HG02571 (cell line): ENCODE data around the gene MUCL3.
A peak's percentile ranks its signal among the peaks of the same experiment; 100 is the strongest.
"Not testable (repeated sequence)": the region's sequence is repeated elsewhere in the genome, so short reads cannot be mapped to it uniquely, and the experiment has no call there.

Experiments used
- ATAC-seq: cut with Tn5 transposase; IDR thresholded peaks from one replicate; pipeline ENCODE4 v1.9.1; 2021; ENCODE audit warnings: mild to moderate bottlenecking, moderate library complexity; ENCODE audit not compliant: unreplicated experiment

Gene MUCL3, protein sequence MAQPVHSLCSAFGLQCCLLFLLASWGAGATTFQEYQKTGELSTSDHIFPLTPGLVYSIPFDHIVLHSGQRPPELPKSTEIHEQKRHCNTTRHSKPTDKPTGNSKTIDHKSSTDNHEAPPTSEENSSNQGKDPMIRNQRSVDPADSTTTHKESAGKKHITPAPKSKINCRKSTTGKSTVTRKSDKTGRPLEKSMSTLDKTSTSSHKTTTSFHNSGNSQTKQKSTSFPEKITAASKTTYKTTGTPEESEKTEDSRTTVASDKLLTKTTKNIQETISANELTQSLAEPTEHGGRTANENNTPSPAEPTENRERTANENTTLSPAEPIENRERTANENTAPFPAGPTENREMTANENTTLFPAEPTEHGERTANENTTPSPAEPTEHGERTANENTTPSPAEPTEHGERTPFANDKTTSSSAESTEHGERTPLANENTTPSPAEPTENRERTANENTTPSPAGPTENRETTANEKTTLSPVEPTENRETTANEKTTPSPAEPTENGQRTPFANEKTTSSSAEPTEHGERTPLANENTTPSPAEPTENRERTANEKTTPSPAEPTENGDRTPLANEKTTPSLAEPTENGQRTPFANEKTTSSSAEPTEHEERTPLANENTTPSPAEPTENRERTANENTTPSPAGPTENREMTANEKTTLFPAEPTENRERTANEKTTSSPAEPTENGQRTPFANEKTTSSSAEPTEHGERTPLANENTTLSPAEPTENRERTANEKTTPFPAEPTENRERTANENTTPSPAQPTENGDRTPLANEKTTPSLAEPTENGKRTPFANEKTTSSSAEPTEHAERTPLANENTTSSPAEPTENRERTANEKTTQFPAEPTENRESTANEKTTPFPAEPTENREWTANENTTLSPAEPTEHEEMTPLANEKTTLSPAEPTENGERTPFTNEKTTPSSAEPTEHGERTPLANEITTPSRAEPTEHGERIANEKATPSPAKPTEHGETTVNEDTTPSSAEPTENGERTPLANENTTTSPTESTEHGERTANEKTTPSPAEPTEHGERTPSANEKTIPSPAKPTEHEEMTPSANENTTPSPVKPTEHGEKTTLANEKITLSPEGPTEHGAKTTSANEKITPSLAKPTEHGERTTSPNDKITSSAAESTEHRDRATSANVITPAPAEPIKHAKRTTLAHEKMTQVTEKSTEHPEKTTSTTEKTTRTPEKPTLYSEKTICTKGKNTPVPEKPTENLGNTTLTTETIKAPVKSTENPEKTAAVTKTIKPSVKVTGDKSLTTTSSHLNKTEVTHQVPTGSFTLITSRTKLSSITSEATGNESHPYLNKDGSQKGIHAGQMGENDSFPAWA (N-terminal part only)

DNA sequence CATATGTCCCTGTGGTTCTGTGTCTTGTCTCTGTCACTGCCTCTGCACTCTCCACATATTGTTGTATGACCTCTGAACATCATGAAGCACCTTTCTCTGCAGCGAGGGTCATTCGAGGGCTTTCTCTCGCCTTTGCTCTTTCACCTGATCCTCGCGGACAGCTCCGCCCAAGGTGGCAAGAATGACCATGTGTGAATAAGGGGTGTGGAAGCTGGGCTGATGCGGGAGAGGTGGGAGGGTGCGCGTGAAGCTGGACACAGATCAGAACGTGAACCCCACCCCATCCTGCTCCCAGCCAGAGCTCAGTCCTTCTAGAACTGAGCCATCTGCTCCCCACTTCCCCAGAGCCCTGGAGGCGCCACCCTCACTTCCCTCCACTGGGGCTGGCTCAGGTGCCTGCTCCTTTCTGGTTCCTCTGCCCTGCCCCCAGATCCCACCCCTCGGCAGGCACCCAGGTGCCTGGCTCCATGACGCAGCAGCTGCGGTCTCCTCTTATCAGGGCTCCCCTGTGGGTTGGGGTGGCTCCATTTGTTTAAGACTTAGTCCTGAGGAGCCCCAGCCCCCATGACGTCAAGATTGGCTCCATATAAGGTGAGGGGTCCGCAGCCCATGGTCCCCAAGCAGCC is at the start of gene MUCL3:
TSS of gene MUCL3 (plus strand) at position 613 of the 626 bp plus-strand sequence. CDS start 27 bp downstream, outside the sequence.
- ATAC-seq: no peak

DNA sequence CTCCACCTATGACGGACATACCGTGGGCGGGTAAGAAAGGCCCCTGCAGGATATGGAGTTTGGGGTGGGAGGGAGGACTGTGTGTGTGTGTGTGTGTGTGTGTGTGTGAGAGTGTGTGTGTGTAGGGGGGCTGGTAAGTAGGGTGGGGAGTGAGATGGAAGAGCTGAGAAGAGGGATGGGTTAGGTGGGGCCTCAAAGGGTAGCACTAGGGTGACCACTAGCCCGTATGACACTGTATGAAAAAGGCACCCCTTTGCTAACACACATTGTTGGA is 49.4 kb upstream of the MUCL3 start:
- ATAC-seq: no peak

DNA sequence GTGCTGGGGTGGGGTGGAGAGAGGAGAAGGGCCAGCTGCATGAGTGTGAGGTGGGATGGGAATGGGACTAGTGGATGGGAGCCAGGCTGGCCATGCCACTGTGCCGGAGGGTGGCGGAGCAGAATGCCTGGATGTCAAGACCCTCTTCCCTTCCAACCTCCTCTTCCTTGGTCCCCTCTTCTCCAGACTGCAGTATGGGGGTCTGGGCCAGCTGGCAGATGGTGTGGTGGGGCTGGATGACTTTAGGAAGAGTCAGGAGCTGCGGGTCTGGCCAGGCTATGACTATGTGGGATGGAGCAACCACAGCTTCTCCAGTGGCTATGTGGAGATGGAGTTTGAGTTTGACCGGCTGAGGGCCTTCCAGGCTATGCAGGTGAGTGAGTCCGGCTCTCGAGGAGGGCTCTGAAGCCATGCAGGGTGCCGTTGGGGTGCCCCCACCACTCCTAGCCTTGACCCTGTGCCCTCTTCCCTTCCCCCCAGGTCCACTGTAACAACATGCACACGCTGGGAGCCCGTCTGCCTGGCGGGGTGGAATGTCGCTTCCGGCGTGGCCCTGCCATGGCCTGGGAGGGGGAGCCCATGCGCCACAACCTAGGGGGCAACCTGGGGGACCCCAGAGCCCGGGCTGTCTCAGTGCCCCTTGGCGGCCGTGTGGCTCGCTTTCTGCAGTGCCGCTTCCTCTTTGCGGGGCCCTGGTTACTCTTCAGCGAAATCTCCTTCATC is 48.8 kb upstream of the MUCL3 start:
- ATAC-seq: no peak

DNA sequence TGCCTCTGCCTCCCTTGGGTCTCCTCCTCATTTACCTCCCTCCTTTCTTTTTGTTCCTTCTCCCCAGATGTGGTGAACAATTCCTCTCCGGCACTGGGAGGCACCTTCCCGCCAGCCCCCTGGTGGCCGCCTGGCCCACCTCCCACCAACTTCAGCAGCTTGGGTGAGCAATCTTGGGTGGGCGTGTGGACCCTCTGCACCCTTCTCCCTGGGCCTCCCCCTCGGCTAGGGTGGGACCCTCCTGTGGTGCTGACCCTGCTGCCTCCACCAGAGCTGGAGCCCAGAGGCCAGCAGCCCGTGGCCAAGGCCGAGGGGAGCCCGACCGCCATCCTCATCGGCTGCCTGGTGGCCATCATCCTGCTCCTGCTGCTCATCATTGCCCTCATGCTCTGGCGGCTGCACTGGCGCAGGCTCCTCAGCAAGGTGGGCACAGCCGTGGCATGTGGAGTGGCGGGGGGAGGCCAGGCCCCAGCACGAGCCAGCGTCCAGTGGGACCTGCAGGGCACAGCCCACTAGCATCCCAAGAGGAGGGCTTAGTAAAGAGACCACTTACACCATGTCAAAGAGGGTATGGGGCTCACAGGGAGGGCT is 47.7 kb upstream of the MUCL3 start:
- ATAC-seq: no peak

DNA sequence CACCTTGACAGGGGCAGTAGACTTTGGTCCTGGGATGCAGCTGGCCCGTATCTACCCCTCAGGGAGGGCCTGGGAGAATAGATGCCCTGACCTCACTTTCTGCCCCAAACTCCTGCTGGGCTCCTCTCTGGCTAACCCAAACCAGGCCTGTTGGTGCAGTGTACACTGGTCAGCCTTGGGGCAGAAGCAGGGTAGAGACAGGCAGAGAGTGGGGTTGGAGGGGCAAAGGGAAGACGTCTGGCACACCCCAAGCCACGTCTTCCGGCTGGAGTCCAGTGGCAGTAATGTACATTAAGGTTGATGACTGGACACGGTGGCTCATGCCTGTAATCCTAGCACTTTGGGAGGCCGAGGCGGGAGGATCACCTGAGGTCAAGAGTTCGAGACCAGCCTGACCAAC is 47.1 kb upstream of the MUCL3 start:
- ATAC-seq: no peak

DNA sequence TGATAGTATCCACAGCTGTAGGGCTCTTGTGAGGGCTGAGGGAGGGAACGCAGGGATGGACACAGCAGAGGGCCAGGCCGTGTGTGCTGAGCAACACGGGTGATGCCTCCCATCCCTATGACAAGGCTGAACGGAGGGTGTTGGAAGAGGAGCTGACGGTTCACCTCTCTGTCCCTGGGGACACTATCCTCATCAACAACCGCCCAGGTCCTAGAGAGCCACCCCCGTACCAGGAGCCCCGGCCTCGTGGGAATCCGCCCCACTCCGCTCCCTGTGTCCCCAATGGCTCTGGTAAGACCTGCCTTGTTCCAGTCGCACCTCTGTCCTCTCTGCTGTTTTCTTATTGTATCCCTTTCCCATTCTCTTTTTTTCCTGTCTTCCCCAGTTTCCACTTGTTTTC is 46.4 kb upstream of the MUCL3 start:
- ATAC-seq: no peak

DNA sequence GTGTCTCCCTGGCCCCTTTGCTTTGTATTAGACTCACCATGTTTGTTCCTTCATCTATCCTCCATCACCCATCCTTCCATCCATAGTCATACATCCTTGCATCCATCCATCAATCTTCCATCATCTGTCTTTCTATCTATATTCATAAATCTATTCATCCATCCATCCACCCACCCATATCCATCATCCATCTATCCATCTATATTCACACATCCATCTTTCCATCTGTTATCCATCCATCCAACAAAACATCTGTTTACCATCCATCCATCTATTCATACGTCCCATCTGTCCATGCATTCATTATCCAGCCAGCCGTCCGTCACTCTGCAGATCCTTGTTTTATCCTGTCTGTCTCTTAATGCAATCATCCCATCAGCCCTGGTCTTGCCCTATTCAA is 45.8 kb upstream of the MUCL3 start:
- ATAC-seq: no peak

DNA sequence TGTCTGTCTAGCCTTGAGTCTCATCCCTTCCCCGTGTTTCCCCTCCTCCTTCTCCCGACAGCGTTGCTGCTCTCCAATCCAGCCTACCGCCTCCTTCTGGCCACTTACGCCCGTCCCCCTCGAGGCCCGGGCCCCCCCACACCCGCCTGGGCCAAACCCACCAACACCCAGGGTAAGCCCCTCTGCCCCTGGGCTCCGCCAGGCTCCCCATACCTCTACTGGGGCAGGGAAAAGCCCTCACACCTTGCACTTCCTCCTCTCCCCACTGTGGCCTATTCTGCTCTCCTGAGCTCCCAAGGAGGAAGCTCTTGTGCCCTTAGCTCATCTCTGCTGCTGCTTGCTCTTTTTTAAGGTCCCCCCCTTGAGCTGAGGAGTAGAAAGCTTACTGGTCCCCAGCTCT is 45.4 kb upstream of the MUCL3 start:
- ATAC-seq: no peak

DNA sequence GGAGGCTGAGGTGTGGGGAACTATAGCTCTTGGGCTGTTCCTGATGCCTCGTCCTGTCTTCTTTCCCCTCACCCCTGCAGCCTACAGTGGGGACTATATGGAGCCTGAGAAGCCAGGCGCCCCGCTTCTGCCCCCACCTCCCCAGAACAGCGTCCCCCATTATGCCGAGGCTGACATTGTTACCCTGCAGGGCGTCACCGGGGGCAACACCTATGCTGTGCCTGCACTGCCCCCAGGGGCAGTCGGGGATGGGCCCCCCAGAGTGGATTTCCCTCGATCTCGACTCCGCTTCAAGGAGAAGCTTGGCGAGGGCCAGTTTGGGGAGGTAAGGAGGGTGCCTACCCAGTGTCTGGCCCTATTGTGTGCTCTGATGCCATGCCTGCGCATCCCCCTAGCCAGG is 44.2 kb upstream of the MUCL3 start:
- no peak for ATAC-seq

DNA sequence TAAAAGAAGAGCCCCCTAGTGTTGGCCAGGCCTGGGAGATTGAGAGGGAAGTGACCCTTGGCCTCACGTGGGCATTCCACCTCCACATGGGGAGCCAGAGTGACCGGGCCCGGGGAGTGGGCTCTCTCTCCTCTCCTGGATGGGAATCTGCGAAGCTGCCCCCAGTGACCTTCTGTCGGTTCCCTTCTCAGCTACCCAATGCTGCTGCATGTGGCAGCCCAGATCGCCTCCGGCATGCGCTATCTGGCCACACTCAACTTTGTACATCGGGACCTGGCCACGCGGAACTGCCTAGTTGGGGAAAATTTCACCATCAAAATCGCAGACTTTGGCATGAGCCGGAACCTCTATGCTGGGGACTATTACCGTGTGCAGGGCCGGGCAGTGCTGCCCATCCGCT is 42.9 kb upstream of the MUCL3 start:
- no peak for ATAC-seq

DNA sequence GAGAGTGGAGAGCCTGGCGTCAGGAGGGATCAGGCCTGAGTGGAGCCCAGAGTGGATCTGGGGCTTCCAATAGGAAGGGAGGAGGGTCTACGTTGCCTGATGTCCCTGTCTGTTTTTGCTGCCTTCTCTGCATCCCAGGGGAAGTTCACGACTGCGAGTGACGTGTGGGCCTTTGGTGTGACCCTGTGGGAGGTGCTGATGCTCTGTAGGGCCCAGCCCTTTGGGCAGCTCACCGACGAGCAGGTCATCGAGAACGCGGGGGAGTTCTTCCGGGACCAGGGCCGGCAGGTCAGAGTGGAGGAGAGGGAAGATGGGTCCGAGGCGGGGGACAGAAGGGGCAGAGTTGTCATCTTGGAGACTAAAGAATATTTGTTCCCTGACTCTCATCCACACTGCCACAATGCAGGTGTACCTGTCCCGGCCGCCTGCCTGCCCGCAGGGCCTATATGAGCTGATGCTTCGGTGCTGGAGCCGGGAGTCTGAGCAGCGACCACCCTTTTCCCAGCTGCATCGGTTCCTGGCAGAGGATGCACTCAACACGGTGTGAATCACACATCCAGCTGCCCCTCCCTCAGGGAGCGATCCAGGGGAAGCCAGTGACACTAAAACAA is 41.9 kb upstream of the MUCL3 start:
- ATAC-seq: no peak

DNA sequence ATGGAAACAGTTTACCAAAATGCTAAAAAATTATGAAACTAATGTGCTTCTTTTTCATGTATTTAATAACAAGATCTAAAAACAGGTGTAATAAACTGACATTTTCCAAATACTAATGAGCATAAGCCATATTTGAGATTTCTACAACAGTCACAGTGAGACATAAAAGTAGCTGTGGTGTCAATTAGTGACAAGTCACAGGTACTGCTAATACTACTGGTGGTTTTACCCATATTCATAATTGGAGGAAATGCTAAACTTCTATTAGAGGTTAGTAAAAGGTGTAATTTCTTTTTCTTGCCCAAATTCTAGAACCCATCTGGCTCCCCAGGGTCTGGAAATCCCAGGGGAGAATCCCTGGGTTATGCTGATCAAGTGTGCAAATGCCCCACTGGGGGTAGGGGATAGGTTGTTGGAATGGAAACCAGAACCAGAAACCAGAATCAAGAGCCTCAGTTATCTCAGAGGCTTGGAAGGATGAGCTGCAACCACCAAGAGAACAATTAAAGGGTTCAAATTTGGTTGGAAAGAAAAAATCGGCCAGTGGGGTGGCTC is 39.8 kb upstream of the MUCL3 start:
- ATAC-seq: no peak

DNA sequence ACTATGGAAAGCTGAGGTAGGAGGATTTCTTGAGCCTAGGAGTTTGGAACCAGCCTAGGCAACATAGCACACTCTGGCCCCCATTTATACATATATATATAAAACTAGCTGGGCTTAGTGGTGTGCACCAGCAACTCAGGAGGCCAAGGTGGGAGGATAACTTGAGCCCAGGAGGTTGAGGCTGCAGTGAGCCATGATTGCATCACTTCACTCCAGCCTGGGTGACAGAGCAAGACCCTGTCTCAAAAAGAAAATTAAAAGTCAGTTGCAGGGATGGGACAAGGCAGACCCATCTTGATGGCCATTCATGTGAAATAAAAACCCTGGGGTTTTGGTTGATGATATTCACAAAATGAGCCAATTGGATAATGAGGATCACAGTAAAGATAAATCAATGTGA is 39.3 kb upstream of the MUCL3 start:
- no peak for ATAC-seq

DNA sequence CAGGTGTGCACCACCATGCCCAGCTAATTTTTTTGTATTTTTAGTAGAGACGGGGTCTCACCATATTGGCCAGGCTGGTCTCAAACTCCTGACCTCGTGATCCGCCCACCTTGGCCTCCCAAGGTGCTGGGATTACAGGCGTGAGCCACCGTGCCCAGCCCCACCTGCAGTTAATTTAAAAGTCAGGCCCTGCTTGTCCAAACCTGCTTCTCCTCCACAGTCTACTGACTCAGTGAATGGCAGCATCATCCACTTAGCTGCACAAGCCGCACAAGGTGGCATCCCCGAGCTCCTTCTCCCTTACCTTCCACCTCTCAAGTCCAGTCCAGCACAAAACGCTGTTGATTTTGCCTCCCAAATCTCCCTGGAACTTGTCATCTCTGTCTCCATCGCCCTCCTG is 38.6 kb upstream of the MUCL3 start:
- not testable (repeated sequence) for ATAC-seq

DNA sequence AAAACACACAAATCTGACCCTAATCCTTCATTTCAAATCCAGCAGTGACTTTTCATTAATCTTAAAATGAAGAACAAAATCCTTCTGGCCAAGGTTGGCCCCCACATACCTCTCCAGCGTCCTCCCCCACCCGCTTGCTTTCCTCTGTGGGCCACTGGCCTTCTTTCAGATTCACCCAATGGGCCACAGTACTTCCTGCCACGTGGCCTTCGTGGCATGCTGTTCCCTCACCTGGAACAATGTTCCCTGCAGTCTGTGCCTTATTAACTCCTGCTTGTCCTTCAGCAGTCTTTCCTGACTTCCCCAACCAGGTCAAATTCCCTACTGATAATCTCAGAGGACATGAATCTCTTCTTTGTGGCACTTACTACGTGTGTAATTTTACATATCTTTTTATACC is 38.1 kb upstream of the MUCL3 start:
- no peak for ATAC-seq

DNA sequence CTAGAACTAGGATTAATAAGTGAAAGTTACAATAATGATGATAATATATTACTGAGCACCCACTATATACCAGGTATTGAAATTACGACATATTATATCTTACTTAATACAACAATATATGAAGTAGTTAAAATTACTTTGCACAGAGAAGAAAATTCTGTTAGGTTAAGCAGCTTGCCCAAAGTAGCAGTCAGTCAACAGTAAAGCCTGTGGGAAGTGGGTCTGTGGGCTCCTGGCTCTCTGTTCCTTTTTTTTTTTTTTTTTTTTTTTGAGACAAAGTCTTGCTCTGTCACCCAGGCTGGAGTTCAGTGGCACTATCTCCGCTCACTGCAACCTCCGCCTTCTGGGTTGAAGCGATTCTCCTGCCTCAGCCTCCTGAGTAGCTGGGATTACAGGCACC is 37.5 kb upstream of the MUCL3 start:
- no peak for ATAC-seq

DNA sequence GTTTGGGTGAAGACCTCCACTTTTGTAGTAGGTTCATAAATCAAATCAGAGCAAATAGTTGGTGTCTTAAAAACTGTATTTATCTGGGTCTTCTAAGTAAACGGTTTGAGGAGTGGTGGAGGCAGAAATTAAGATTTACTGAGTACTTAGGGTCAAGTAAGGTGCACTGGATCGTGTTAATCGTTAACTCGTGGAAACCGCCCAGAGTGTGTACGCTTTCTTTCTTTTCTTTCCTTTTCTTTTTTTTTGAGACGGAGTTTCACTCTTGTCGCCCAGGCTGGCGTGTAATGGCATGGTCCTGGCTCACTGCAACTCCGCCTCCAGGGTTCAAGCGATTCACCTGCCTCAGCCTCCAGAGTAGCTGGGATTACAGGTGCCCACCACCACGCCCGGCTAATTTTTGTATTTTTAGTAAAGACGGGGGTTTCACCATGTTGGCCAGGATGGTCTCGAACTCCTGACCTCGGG is 33.4 kb upstream of the MUCL3 start:
- ATAC-seq: not testable (repeated sequence)

DNA sequence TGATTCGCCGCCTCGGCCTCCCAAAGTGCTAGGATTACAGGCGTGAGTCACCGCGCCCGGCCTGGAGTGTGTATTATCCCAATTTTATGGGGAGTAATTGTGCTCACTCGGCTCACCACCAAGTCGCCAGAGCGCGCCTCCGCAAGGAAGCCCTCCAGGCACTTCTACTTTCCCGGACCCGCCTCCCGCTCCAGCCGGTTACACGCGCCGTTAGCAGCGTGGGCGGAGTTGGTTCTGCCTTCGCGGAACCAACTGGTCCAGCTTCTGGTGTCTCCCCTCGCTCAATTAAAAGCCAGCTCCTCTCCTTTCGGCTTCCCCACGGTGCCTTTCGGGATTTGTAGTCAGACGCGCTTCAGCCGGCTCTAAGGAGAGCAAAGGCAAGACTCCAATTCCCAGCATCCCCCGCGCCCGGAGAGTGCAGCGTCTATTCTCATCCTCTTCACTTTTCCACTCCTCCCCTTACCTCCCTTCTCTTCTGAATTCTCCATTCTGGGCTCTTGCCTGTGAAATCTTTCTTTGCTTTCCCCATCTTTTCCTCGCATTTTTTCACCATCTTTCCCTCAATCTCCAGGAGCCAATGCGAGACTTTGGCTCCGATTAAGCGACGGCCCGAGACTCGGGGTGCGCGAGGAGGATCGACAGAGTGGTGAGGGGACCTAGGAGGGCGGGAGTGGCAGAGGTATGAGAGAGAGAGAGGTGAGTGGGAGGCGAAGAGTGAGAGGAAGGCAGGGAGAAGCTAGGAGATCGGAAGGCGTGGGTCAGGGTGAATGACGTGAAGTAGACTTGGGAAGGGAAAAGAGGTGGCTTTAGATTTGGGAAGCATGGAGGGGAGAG is 32.8 kb upstream of the MUCL3 start, which contains the start of gene GTF2H4:
TSS of gene GTF2H4 (plus strand) at position 450 of the 834 bp plus-strand sequence.
- peak; percentile 97 for ATAC-seq
